ENCODE measurements around the gene EXD3.
"Not testable (repeated sequence)": the region's sequence is repeated elsewhere in the genome, so short reads cannot be mapped to it uniquely, and the experiment has no call there.

Gene EXD3

GRCh38 chr9:137272241-137273094 is 150.5 kb downstream of the EXD3 start:
- DNase-seq (ENCODE audit: low spot score): no peak

- no peak for DNase-seq (ENCODE audit: low spot score)
Measured at GRCh38 chr9:137271696-137272076, 151.3 kb downstream of the EXD3 start.

GRCh38 chr9:137270929-137271695 is 151.8 kb downstream of the EXD3 start:
- no peak for DNase-seq (ENCODE audit: low spot score)

- DNase-seq (ENCODE audit: low spot score): no peak
Measured at GRCh38 chr9:137269231-137269772, 153.7 kb downstream of the EXD3 start.

GRCh38 chr9:137268538-137269201 is 154.3 kb downstream of the EXD3 start:
- DNase-seq (ENCODE audit: low spot score): no peak

GRCh38 chr9:137267933-137268355 is 155.0 kb downstream of the EXD3 start:
- DNase-seq (ENCODE audit: low spot score): no peak

GRCh38 chr9:137266585-137267453 is 156.1 kb downstream of the EXD3 start:
- DNase-seq (ENCODE audit: low spot score): no peak

- DNase-seq (ENCODE audit: low spot score): no peak
Measured at GRCh38 chr9:137266162-137266527, 156.8 kb downstream of the EXD3 start.

- no peak for DNase-seq (ENCODE audit: low spot score)
Measured at GRCh38 chr9:137265496-137266161, 157.3 kb downstream of the EXD3 start.

GRCh38 chr9:137264067-137264466 is 158.9 kb downstream of the EXD3 start:
- DNase-seq (ENCODE audit: low spot score): no peak

- DNase-seq (ENCODE audit: low spot score): no peak
Measured at GRCh38 chr9:137263506-137263905, 159.5 kb downstream of the EXD3 start.

- DNase-seq (ENCODE audit: low spot score): no peak
Measured at GRCh38 chr9:137262909-137263285, 160.1 kb downstream of the EXD3 start.

- DNase-seq (ENCODE audit: low spot score): not testable (repeated sequence)
Measured at GRCh38 chr9:137262173-137262908, 160.6 kb downstream of the EXD3 start.

Measured in AG20443 (cell line).